ENCODE results near the gene SMCO3.

GRCh38 chr12:14846042-14846587 lies 32.1 kb upstream of the SMCO3 start:
- TF ChIP-seq CTCF (IDR thresholded peaks at IDR 0.05; ENCODE audit: low read depth, low read length, poor library complexity, severe bottlenecking) (no peak), EZH2phosphoT487 (IDR thresholded peaks at IDR 0.05; ENCODE audit: borderline replicate concordance, low read length) (no peak)

All from DOHH2 (cell line).